HCT116 (cell line): ENCODE results near the gene MRLN. TPM values are rescaled to one million over a fixed set of nuclear protein-coding genes. Genes with fewer than 3 reads are reported as not detected.

Experiments
- ATAC-seq: fragments of 200-7000 bp; cut with Tn5 transposase; 2 replicates; pipeline ENCODE4 v1.9.1; 2020; ENCODE audit warnings: mild to moderate bottlenecking, moderate library complexity
- BruUV-seq: library from RNA; stranded (reverse); fragments of 400-500 nt; replicated peaks from 2 replicates; lab custom pipeline; 2021; lab: Mats Ljungman, UMichigan
- CTCF ChIA-PET: fragments of 300-600 bp; sonication (Branson Sonifier 250); formaldehyde crosslinking; loops from one replicate; lab custom pipeline; 2021; ENCODE audit warnings: antibody characterized with exemption; lab: Charles Lee
- POLR2A ChIA-PET: fragments of 300-600, 350-600 bp; sonication (Branson Sonifier 250); formaldehyde crosslinking; loops from one replicate; lab custom pipeline; 2021; ENCODE audit warnings: antibody characterized with exemption; lab: Charles Lee
- RAD21 ChIA-PET, 2 experiments: fragments of 300-600 bp; sonication (Branson Sonifier 250); formaldehyde crosslinking; loops; one replicate each; lab custom pipeline; 2023; ENCODE audit warnings: low total read pairs in 2 of 2; ENCODE audit not compliant: uncharacterized antibody in 2 of 2, unreplicated experiment in 2 of 2, low non-redundant PET in 1 of 2; lab: Charles Lee
- DNase-seq: peaks from one replicate; pipeline ENCODE4 v3.0.0-alpha.2; 2010; ENCODE audit warnings: low read depth, low spot score
- H2AFZ ChIP-seq: fragments of 200-600 bp; shearing (Covaris generic), sonication (generic); 2 replicates; pipeline ENCODE4 v1.6.1; 2017; ENCODE audit warnings: low read depth, mixed run types, mixed read lengths, antibody characterized with exemption, low read length; ENCODE audit not compliant: poor library complexity, severe bottlenecking
- H3K27ac ChIP-seq: 2 replicates; pipeline ENCODE4 v1.5.1; 2012; ENCODE audit warnings: low read depth, low read length
- H3K27me3 ChIP-seq: fragments of 200-600 bp; sonication (generic); 2 replicates; pipeline ENCODE4 v1.6.1; 2016; ENCODE audit warnings: mixed run types, low read length, mixed read lengths; ENCODE audit not compliant: insufficient read depth
- H3K36me3 ChIP-seq, 2 experiments: fragments of 200-500 bp in 1 of 2; fragments of 200-600 bp in 1 of 2; sonication (Bioruptor generic) in 1 of 2; sonication (generic) in 1 of 2; 2 replicates each; pipeline versions ENCODE4 v1.5.1 to v1.6.1; 2014 to 2016; ENCODE audit warnings: low read length in 2 of 2, inconsistent platforms in 1 of 2, mixed read lengths in 1 of 2, mixed run types in 1 of 2; ENCODE audit not compliant: insufficient read depth in 2 of 2, control insufficient read depth in 1 of 2
- H3K4me1 ChIP-seq, 2 experiments: fragments of 200-600 bp in 1 of 2; sonication (generic) in 1 of 2; 2 replicates each; pipeline versions ENCODE4 v1.5.1 to v1.6.1; 2012 to 2017; ENCODE audit warnings: low read length in 2 of 2, inconsistent platforms in 1 of 2, mild to moderate bottlenecking in 1 of 2, mixed read lengths in 1 of 2, mixed run types in 1 of 2, moderate library complexity in 1 of 2; ENCODE audit not compliant: insufficient read depth in 2 of 2, control insufficient read depth in 1 of 2
- H3K4me2 ChIP-seq: fragments of 200-600 bp; sonication (generic); 2 replicates; pipeline ENCODE4 v1.6.1; 2017; ENCODE audit warnings: mixed run types, low read length, mixed read lengths
- H3K4me3 ChIP-seq, 2 experiments: fragments of 200-600 bp in 1 of 2; sonication (generic) in 1 of 2; replicated peaks in 1 of 2; 2 replicates each; pipeline ENCODE4 v1.5.1; 2011 to 2016; ENCODE audit warnings: low read length in 2 of 2, control low read depth in 1 of 2, low read depth in 1 of 2, mild to moderate bottlenecking in 1 of 2, mixed read lengths in 1 of 2, mixed run types in 1 of 2
- H3K79me2 ChIP-seq: fragments of 200-600 bp; sonication (generic); 2 replicates; pipeline ENCODE4 v1.6.1; 2017; ENCODE audit warnings: mild to moderate bottlenecking, mixed run types, low read length, moderate library complexity, mixed read lengths; ENCODE audit not compliant: insufficient read depth
- H3K9ac ChIP-seq: fragments of 200-600 bp; sonication (generic); 2 replicates; pipeline ENCODE4 v1.6.1; 2016; ENCODE audit warnings: low read length, mixed read lengths
- H3K9me2 ChIP-seq: fragments of 200-600 bp; sonication (generic), shearing (Covaris generic); 2 replicates; pipeline ENCODE4 v1.6.1; 2017; ENCODE audit warnings: mixed run types, mild to moderate bottlenecking, moderate library complexity; ENCODE audit not compliant: insufficient read depth
- H3K9me3 ChIP-seq, 2 experiments: fragments of 200-500 bp in 1 of 2; fragments of 200-600 bp in 1 of 2; sonication (Bioruptor generic) in 1 of 2; sonication (generic) in 1 of 2; 2 replicates each; pipeline ENCODE4 v1.6.1; 2014 to 2017; ENCODE audit warnings: low read length in 2 of 2, mixed read lengths in 2 of 2, inconsistent platforms in 1 of 2, low read depth in 1 of 2, mild to moderate bottlenecking in 1 of 2, mixed run types in 1 of 2, moderate library complexity in 1 of 2; ENCODE audit not compliant: control insufficient read depth in 1 of 2, insufficient read depth in 1 of 2
- H4K20me1 ChIP-seq: fragments of 200-600 bp; sonication (generic), shearing (Covaris generic); 2 replicates; pipeline ENCODE4 v1.6.1; 2017; ENCODE audit warnings: mixed run types, mild to moderate bottlenecking, moderate library complexity; ENCODE audit not compliant: insufficient read depth
- CBX3 ChIP-seq: IDR thresholded peaks from 2 replicates; pipeline ENCODE4 v1.6.1; 2012; ENCODE audit warnings: low read depth
- CEBPB ChIP-seq: IDR thresholded peaks from 2 replicates; pipeline ENCODE4 v1.6.1; 2012; ENCODE audit warnings: low read depth
- EGR1 ChIP-seq: IDR thresholded peaks from 2 replicates; pipeline ENCODE4 v1.6.1; 2012; ENCODE audit warnings: low read depth
- EZH2 ChIP-seq: fragments of 200-600 bp; sonication (generic); IDR thresholded peaks from 2 replicates; pipeline ENCODE4 v1.6.1; 2017; ENCODE audit warnings: antibody characterized with exemption, mixed run types
- EZH2phosphoT487 ChIP-seq: fragments of 200-600 bp; IDR thresholded peaks from 2 replicates; pipeline ENCODE4 v1.6.1; 2018; ENCODE audit warnings: antibody characterized with exemption, borderline replicate concordance
- FOSL1 ChIP-seq: IDR thresholded peaks from 2 replicates; pipeline ENCODE4 v1.6.1; 2012; ENCODE audit warnings: low read depth
- JUND ChIP-seq: IDR thresholded peaks from 2 replicates; pipeline ENCODE4 v1.6.1; 2012
- POLR2A ChIP-seq: IDR thresholded peaks from 2 replicates; pipeline ENCODE4 v1.7.0; 2011; ENCODE audit warnings: borderline replicate concordance; ENCODE audit not compliant: insufficient read depth, insufficient read length; ENCODE audit errors: extremely low read depth
- POLR2AphosphoS5 ChIP-seq: IDR thresholded peaks from 2 replicates; pipeline ENCODE4 v1.6.1; 2011; ENCODE audit warnings: mild to moderate bottlenecking, low read depth, low read length, moderate library complexity
- SIN3A ChIP-seq: IDR thresholded peaks from 2 replicates; pipeline ENCODE4 v1.6.1; 2012; ENCODE audit warnings: low read depth
- SP1 ChIP-seq: IDR thresholded peaks from 2 replicates; pipeline ENCODE4 v1.6.1; 2012; ENCODE audit warnings: low read depth
- SRF ChIP-seq: IDR thresholded peaks from 2 replicates; pipeline ENCODE4 v1.6.1; 2012; ENCODE audit warnings: low read depth
- YY1 ChIP-seq: IDR thresholded peaks from 2 replicates; pipeline ENCODE4 v1.6.1; 2011; ENCODE audit warnings: low read length, low read depth, moderate library complexity, mild to moderate bottlenecking; ENCODE audit not compliant: insufficient replicate concordance; ENCODE audit errors: extremely low read depth
- ZFX ChIP-seq: fragments of 450-650 bp; IDR thresholded peaks from 2 replicates; pipeline ENCODE4 v1.6.1; 2017
- ZNF274 ChIP-seq: fragments of 200-500 bp; sonication (Bioruptor generic); IDR thresholded peaks from 2 replicates; pipeline ENCODE4 v1.6.1; 2014; ENCODE audit warnings: mild to moderate bottlenecking, low read depth, low read length, inconsistent platforms
- intact Hi-C: fragments of 100-400 bp; cut with micrococcal nuclease; formaldehyde crosslinking; loops from 2 replicates; pipeline ENCODE4 v1.10.0; 2022
- total RNA-seq: library from RNA; stranded (reverse); gene quantifications from one replicate; pipeline ENCODE4 v1.2.1, GENCODE V29; 2021; ENCODE audit not compliant: unreplicated experiment
- TF ChIP-seq, protein P1 (sequence below): IDR thresholded peaks from 2 replicates; pipeline ENCODE4 v1.6.1; 2012
- TF ChIP-seq, protein P2 (sequence below): IDR thresholded peaks from 2 replicates; pipeline ENCODE4 v1.6.1; 2012
- TF ChIP-seq, protein P3 (sequence below): IDR thresholded peaks from 2 replicates; pipeline ENCODE4 v1.6.1; 2011; ENCODE audit warnings: mild to moderate bottlenecking, low read length, moderate library complexity; ENCODE audit not compliant: insufficient replicate concordance; ENCODE audit errors: extremely low read depth

The MRLN gene
- total RNA-seq, 1 experiment from 2014 or later, result not detected

DNA sequence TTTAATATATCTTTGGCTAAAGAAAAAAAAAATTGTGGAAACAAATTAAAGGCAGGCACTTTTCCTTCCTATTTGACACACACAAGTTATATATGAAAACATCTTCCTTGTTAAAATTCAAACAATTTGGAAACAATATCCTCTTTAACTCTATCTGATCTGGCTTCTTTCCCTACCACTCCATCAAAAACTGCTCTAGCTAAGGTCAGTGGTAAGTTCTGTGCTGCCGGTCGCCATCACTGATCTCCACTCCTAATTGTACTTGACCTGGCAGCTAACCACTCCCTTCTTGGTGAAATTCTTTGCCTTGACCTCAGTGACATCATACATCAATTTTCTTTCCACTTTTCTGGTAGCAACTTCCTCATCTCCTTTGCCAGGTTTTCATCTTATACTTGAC, 47.9 kb upstream of the MRLN start:
- Histone ChIP-seq H3K27me3 (no peaks in the 10 kb centered on the region), H3K27ac (no peak overlapping the region), H2AFZ (no peak overlapping the region), H4K20me1 (no peaks in the 10 kb centered on the region), H3K36me3 (peaks cover 17 to 21% of the 10 kb centered on the region in 2 experiments), H3K4me2 (no peak overlapping the region), H3K9me3 (no peaks in the 10 kb centered on the region), H3K9me2 (no peaks in the 10 kb centered on the region), H3K9ac (no peak overlapping the region), H3K79me2 (no peaks in the 10 kb centered on the region), H3K4me1 (no peaks in the 10 kb centered on the region), H3K4me3 (no peak overlapping the region)
- no peak for DNase-seq
- ChIA-PET POLR2A (no interaction called here), RAD21 (no interaction called here), CTCF (no interaction called here)
- TF ChIP-seq SIN3A (no peak), FOSL1 (no peak), POLR2A (no peak), POLR2AphosphoS5 (no peak), CEBPB (no peak), SP1 (no peak), YY1 (no peak), JUND (no peak), ZNF274 (no peak), EZH2 (no peak), SRF (no peak), EZH2phosphoT487 (no peak), EGR1 (no peak), ZFX (no peak), CBX3 (no peak)
- TF ChIP-seq, protein P1, sequence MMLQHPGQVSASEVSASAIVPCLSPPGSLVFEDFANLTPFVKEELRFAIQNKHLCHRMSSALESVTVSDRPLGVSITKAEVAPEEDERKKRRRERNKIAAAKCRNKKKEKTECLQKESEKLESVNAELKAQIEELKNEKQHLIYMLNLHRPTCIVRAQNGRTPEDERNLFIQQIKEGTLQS, result no peak
- TF ChIP-seq, protein P2, sequence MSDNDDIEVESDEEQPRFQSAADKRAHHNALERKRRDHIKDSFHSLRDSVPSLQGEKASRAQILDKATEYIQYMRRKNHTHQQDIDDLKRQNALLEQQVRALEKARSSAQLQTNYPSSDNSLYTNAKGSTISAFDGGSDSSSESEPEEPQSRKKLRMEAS, result no peak
- TF ChIP-seq, protein P3, sequence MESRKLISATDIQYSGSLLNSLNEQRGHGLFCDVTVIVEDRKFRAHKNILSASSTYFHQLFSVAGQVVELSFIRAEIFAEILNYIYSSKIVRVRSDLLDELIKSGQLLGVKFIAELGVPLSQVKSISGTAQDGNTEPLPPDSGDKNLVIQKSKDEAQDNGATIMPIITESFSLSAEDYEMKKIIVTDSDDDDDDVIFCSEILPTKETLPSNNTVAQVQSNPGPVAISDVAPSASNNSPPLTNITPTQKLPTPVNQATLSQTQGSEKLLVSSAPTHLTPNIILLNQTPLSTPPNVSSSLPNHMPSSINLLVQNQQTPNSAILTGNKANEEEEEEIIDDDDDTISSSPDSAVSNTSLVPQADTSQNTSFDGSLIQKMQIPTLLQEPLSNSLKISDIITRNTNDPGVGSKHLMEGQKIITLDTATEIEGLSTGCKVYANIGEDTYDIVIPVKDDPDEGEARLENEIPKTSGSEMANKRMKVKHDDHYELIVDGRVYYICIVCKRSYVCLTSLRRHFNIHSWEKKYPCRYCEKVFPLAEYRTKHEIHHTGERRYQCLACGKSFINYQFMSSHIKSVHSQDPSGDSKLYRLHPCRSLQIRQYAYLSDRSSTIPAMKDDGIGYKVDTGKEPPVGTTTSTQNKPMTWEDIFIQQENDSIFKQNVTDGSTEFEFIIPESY, result no peak
- no peak for ATAC-seq
- no TSS peak for BruUV-seq
- intact Hi-C loops, result no loop called here
